GM12892 (cell line): ENCODE data around the gene NTSR1.

Experiments
- POLR2A ChIP-seq: IDR thresholded peaks from 2 replicates; pipeline ENCODE4 v1.6.1; 2011; ENCODE audit warnings: low read depth, low read length, control low read depth
- POLR2AphosphoS5 ChIP-seq: IDR thresholded peaks from 2 replicates; pipeline ENCODE4 v1.6.1; 2011; ENCODE audit warnings: low read depth, low read length, control low read depth
- TAF1 ChIP-seq: IDR thresholded peaks from 2 replicates; pipeline ENCODE4 v1.6.1; 2011; ENCODE audit warnings: low read depth, mild to moderate bottlenecking, control low read depth, low read length, borderline replicate concordance

DNA sequence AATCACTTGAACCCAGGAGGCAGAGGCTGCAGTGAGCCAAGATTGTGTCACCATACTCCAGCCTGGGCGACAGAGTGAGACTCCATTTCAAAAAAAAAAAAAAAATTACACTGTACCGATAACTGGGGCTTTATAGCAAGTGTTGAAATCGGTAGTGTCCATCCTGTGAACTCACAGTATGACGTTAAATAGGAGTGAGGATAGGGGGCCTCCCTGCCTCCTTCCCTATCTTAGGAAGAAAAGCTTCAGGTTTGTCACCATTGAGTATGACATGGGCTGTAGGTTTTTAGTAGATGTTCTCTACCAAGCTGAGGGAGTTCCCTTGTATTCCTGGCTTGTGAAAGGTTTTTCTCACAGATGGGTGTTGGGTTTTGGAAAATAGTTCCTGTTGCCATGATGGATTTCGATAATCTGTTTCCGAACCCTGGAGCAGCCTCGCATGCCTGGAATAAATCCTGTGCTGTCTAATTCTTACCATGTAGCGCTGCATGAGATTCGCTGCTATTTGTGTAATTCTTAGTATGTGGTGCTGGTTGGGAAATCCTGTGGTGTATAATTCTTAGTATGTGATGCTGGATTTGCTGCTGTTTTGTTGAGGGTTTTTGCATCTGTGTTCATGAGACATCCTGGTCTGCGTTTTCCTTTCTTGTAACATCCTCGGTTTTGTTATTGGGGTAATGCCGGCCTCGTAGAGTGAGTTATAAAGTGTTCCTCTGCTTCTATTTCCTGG is 23.6 kb downstream of the NTSR1 start:
- no peak for TF ChIP-seq POLR2AphosphoS5
- no peak for TF ChIP-seq POLR2A
- no peak for TF ChIP-seq TAF1
